ENCODE data around the gene PPARA.

GRCh38 chr22:46104881-46105493 is 45.3 kb upstream of the PPARA start:
- TF ChIP-seq, protein P1, sequence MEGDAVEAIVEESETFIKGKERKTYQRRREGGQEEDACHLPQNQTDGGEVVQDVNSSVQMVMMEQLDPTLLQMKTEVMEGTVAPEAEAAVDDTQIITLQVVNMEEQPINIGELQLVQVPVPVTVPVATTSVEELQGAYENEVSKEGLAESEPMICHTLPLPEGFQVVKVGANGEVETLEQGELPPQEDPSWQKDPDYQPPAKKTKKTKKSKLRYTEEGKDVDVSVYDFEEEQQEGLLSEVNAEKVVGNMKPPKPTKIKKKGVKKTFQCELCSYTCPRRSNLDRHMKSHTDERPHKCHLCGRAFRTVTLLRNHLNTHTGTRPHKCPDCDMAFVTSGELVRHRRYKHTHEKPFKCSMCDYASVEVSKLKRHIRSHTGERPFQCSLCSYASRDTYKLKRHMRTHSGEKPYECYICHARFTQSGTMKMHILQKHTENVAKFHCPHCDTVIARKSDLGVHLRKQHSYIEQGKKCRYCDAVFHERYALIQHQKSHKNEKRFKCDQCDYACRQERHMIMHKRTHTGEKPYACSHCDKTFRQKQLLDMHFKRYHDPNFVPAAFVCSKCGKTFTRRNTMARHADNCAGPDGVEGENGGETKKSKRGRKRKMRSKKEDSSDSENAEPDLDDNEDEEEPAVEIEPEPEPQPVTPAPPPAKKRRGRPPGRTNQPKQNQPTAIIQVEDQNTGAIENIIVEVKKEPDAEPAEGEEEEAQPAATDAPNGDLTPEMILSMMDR (IDR thresholded peaks at IDR 0.05; ENCODE audit: insufficient read depth, low read depth, low read length) = no peak
- no peak for TF ChIP-seq EZH2 (IDR thresholded peaks at IDR 0.05; ENCODE audit: insufficient read depth, low read length)

All from astrocyte (in vitro differentiated cells and primary cell).